Common myeloid progenitor, CD34-positive (primary cell): ENCODE measurements around the gene CEND1.
A peak's percentile ranks its signal among the peaks of the same experiment; 100 is the strongest.

Experiments
- CTCF ChIA-PET: fragments of 350-600 bp; sonication (Branson Sonifier 250); formaldehyde crosslinking; loops from one replicate; lab custom pipeline; 2021; ENCODE audit warnings: antibody characterized with exemption; lab: Charles Lee
- POLR2A ChIA-PET: fragments of 350-600 bp; sonication (Branson Sonifier 250); formaldehyde crosslinking; loops from one replicate; lab custom pipeline; 2021; ENCODE audit warnings: antibody characterized with exemption; lab: Charles Lee
- DNase-seq, 3 donors: peaks; one replicate each; pipeline versions ENCODE4 v3.0.0 to v3.0.0-alpha.2; 2013
- H3K27ac ChIP-seq, 2 experiments: 1 replicate in 1 of 2; 2 replicates in 1 of 2; pipeline ENCODE4 v1.7.0; 2013; ENCODE audit warnings: inconsistent platforms in 2 of 2, low read length in 2 of 2, mild to moderate bottlenecking in 2 of 2, low read depth in 1 of 2, moderate library complexity in 1 of 2; ENCODE audit not compliant: severe bottlenecking in 2 of 2, insufficient read depth in 1 of 2, poor library complexity in 1 of 2
- H3K27me3 ChIP-seq, 5 experiments: replicated peaks in 2 of 5; 1 replicate in 3 of 5; 2 replicates in 2 of 5; pipeline versions ENCODE4 v1.6.1 to v1.7.0; 2013; ENCODE audit warnings: low read length in 4 of 5, mild to moderate bottlenecking in 2 of 5, moderate library complexity in 2 of 5, inconsistent platforms in 1 of 5; ENCODE audit not compliant: insufficient read depth in 5 of 5, control insufficient read depth in 4 of 5
- H3K36me3 ChIP-seq, 4 experiments: 1 replicate in 2 of 4; 2 replicates in 2 of 4; pipeline versions ENCODE4 v1.6.1 to v1.7.0; 2013; ENCODE audit warnings: low read length in 3 of 4, control low read depth in 1 of 4, mild to moderate bottlenecking in 1 of 4; ENCODE audit not compliant: control insufficient read depth in 4 of 4, insufficient read depth in 4 of 4
- H3K4me1 ChIP-seq, 4 experiments: 1 replicate in 3 of 4; 2 replicates in 1 of 4; pipeline versions ENCODE4 v1.6.1 to v1.7.1; 2013; ENCODE audit warnings: low read length in 3 of 4, mild to moderate bottlenecking in 3 of 4, control low read depth in 1 of 4, inconsistent platforms in 1 of 4, moderate library complexity in 1 of 4; ENCODE audit not compliant: control insufficient read depth in 4 of 4, insufficient read depth in 4 of 4; ENCODE audit errors: control extremely low read depth in 1 of 4
- H3K4me3 ChIP-seq, 7 experiments: 1 replicate in 4 of 7; 2 replicates in 3 of 7; pipeline versions ENCODE4 v1.5.1 to v1.7.0; 2013; ENCODE audit warnings: mild to moderate bottlenecking in 7 of 7, low read length in 6 of 7, moderate library complexity in 6 of 7, inconsistent platforms in 2 of 7, low read depth in 2 of 7, control low read depth in 1 of 7; ENCODE audit not compliant: insufficient read depth in 4 of 7, control insufficient read depth in 1 of 7; ENCODE audit errors: extremely low read depth in 1 of 7
- H3K9me3 ChIP-seq, 5 experiments: 1 replicate in 4 of 5; 2 replicates in 1 of 5; pipeline versions ENCODE4 v1.6.1 to v1.7.1; 2013; ENCODE audit warnings: low read length in 4 of 5, mild to moderate bottlenecking in 2 of 5, inconsistent platforms in 1 of 5, low read depth in 1 of 5, moderate library complexity in 1 of 5; ENCODE audit not compliant: control insufficient read depth in 4 of 5, insufficient read depth in 2 of 5; ENCODE audit errors: control extremely low read depth in 1 of 5
- WGBS: methylation state at CpG from one replicate; pipeline ENCODE4 v1.1.5; 2013; ENCODE audit not compliant: insufficient coverage; 5-methylcytosine and 5-hydroxymethylcytosine counted together

CEND1 gene

DNA sequence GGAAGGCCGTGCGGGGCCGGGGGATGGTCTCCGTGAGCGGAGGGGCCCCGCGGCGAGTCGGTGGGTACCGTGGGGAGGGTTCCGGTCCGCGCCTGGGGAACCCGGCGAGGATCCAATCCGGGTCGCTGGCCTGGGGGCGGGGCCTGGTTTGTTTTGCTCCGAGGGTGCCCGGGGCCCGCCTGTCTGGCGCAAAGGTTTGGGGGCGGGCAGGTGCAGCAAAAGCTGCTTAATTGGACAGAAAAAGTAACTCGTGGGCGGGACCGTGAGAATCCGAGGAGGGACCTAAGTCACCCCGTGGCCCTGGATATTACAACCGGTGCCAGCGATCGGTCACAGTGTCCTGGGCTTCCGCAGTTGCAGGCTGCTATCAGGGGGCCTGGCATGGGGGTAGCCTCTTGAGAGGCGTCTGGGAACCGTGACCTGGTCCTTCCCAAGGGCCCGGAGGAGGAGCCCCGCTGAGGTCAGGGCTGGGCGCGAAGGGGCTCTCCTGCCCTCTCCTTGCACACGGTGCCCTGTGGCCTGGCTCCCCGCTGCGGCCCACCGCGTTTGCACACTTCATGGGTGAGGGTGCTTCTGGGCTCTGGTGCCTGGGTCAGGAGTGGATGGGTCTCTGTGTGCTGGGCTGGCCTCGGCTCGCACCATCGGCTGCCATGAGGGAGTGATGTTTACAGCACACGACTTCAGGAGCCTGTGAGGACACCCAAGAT is 30.2 kb upstream of the CEND1 start:
- H3K36me3 ChIP-seq: peaks cover 0 to 29% (median 15%) of the 10 kb centered on the region in 4 experiments
- peak overlapping the region; percentile 65 to 87 (median 81) for H3K4me3 ChIP-seq
- no peaks in the 10 kb centered on the region for H3K9me3 ChIP-seq
- H3K4me1 ChIP-seq: peaks cover 0 to 34% (median 33%) of the 10 kb centered on the region in 4 experiments
- peak; percentile 93 to 97 (median 97) for DNase-seq
- POLR2A ChIA-PET: interaction anchor here (0.6 to 2.7 kb wide), 9 partner anchors 8 to 93 kb away, joined by 3 to 17 read pairs (median 7); partner anchors contain the start of genes CD151, CRACR2B, POLR2L and RPLP2
- peak overlapping the region; percentile 70 to 85 for H3K27ac ChIP-seq
- H3K27me3 ChIP-seq: no peaks in the 10 kb centered on the region
- 4% methylated on average over 46 of the region's 47 CpGs for WGBS
- CTCF ChIA-PET: interaction anchor here (0.6 to 3.4 kb wide), 7 partner anchors 8 to 21 kb away, joined by 3 to 15 read pairs (median 5); partner anchors contain the start of gene RPLP2

DNA sequence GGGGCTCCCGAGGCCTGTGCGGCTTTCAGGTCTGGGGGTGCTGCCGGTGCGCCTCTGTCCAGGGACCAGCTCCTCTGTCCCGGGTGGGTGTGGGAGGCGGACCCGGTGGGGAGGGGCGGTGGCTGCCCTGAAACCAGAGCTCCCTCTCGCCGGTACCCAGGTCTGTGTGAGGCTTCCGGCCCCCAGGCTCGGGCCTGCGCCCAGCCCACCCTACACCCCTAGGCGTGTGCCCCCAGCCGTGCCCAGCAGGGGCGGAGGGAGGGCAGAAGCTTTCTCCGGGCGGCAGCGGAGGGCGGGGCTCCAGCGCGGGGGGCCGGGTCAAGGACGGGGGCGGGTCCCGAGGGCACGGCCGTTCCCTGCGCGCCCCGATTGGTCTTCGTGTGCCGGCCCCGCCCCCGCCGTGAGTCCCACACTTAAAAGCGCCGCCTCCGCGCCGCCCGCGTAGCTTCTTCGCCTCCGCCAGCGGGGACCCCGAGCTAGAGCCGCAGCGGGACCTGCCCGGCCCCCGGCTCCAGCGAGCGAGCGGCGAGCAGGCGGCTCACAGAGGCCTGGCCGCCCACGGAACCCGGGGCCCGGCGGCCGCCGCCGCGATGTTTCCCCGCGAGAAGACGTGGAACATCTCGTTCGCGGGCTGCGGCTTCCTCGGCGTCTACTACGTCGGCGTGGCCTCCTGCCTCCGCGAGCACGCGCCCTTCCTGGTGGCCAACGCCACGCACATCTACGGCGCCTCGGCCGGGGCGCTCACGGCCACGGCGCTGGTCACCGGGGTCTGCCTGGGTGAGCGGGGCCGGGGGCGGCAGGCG is 29.4 kb upstream of the CEND1 start:
- H3K36me3 ChIP-seq: peaks cover 0 to 22% (median 12%) of the 10 kb centered on the region in 4 experiments
- no peaks in the 10 kb centered on the region for H3K9me3 ChIP-seq
- peak; percentile 86 to 94 (median 92) for DNase-seq
- POLR2A ChIA-PET: interaction anchor here (0.6 to 2.7 kb wide), 9 partner anchors 9 to 93 kb away, joined by 3 to 17 read pairs (median 7); partner anchors contain the start of genes CD151, CRACR2B, POLR2L and RPLP2
- CTCF ChIA-PET: interaction anchor here (0.6 to 3.3 kb wide), 10 partner anchors 8 to 254 kb away, joined by 3 to 15 read pairs (median 4); partner anchors contain the start of genes PIDD1, RPLP2 and TSPAN4
- peak overlapping the region; percentile 65 to 87 (median 81) for H3K4me3 ChIP-seq
- peak overlapping the region; percentile 70 to 85 for H3K27ac ChIP-seq
- no peaks in the 10 kb centered on the region for H3K27me3 ChIP-seq
- peaks cover 0 to 34% (median 33%) of the 10 kb centered on the region in 4 experiments for H3K4me1 ChIP-seq
- WGBS: 0% methylated on average over 80 of the region's 96 CpGs

DNA sequence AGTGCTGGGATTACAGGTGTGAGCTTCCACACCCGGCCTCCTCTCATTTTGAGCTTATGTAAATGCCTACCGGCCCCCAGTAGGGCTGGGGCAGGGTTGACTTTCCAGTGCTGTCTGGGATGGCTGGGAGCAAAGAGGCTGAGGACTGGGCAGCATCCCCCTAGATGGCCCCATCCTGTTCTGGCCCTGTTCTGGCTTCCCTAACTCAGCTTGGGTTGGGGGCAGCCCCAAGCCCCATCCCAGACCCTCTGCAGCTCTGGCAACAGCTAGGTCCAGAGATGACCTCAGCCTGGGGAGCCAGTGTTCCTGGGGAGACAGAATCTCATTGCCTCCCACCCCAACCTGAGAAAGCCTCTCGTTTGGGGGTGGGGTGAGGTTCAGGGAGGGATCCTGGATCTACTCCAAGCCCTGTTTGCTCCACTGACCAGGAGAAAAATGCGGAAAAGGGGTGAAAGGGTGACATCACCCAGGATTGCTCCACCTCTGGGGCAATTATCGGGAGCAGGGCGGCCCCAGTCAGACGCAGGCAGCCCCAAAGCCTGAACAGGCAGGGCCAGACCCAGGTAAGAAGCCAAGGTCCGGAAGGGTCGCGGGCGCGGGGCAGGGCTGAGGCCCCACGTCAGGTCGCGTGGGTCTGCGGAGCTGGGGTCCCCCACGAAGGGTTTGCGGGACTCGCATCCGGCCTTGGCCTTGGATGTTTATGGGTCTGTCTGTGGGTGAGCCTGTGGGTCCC is 28.7 kb upstream of the CEND1 start, which contains the start of gene PNPLA2:
PNPLA2 (plus strand) TSS at position 519 of the 733 bp plus-strand sequence. CDS start 805 bp downstream, outside the sequence.
- DNase-seq: no peak
- Histone ChIP-seq H3K27me3 (no peaks in the 10 kb centered on the region), H3K9me3 (no peaks in the 10 kb centered on the region), H3K36me3 (peaks cover 0 to 19% (median 10%) of the 10 kb centered on the region in 4 experiments), H3K27ac (peak within 1 kb of the TSS; percentile 70 to 85), H3K4me1 (peaks cover 0 to 34% (median 33%) of the 10 kb centered on the region in 4 experiments), H3K4me3 (peak within 1 kb of the TSS; percentile 65 to 87 (median 81))
- WGBS: 31% methylated on average over 17 of the region's 20 CpGs
- ChIA-PET CTCF (interaction anchor here (1.2 to 3.3 kb wide), 9 partner anchors 9 to 25 kb away, joined by 3 to 15 read pairs (median 5); partner anchors contain the start of genes CD151, PIDD1, RPLP2 and TSPAN4), POLR2A (interaction anchor here (1.3 to 2.7 kb wide), 6 partner anchors 9 to 24 kb away, joined by 6 to 17 read pairs (median 8); partner anchors contain the start of genes CRACR2B, POLR2L, RPLP2 and TSPAN4)

DNA sequence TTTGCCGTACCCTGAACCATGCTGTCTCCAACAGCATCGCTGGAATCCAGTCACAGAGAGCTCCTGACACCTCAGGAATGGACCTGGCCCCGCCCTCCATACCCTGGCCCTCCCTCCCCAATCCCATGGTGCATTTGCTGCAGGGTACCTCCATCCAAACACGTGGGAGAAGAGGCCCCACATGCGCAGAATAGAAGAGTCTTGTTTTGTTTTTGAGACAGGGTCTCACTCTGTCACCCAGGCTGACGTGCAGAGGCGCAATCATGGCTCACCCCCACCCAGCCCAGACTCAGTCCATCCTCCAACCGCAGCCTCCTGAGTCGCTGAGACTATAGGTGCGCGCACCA is 26.5 kb upstream of the CEND1 start:
- ChIA-PET CTCF (no interaction called here), POLR2A (no interaction called here)
- WGBS: 90% methylated on average over 4 of the region's 11 CpGs
- Histone ChIP-seq H3K9me3 (no peaks in the 10 kb centered on the region), H3K36me3 (peaks cover 2 to 31% (median 27%) of the 10 kb centered on the region in 4 experiments), H3K27ac (no peak overlapping the region), H3K4me3 (no peak overlapping the region), H3K4me1 (peaks cover 1 to 29% (median 25%) of the 10 kb centered on the region in 4 experiments), H3K27me3 (no peaks in the 10 kb centered on the region)
- DNase-seq: no peak

DNA sequence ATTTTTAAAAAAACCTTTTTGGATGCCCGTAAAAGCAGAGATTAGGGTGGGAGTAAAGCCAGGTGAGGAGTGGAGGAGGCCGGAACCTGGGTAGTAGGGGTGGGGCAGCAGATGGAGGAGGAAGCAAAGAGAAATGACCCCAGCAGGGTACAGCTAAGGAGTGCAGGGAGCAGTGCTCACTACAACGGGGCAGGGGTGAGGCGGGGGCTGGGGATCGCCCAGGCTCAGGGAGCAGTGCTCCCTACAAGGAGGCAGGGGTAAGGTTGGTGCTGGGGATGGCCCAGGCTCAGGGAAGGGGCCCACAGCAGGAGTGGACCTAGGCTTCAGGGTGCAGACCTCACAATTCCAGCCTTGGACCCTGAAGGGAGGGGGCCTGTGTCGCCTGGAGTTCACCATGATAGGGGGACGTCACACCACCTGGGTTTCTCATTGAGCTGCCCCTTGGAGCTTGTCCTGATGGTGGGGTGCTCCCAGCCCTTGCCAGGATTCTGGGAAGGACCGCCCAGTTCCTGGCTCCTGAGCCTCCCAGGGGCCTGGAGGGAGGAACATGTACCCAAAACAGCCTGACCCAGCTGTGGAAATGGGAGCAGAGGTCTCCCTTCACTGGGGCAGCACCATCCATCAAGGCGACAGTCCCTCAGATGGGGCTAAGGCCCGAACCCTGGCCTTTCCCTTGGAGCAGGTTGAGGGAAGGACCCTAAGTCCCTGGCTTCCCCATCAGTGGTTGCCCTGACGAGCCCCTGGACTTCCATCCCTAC is 26.0 kb upstream of the CEND1 start:
- ChIA-PET CTCF (no interaction called here), POLR2A (no interaction called here)
- no peaks in the 10 kb centered on the region for H3K27me3 ChIP-seq
- peaks cover 5 to 36% (median 29%) of the 10 kb centered on the region in 4 experiments for H3K36me3 ChIP-seq
- no peak overlapping the region for H3K27ac ChIP-seq
- no peak for DNase-seq
- 99% methylated on average over 8 of the region's 11 CpGs for WGBS
- no peak overlapping the region for H3K4me3 ChIP-seq
- peaks cover 6 to 29% (median 24%) of the 10 kb centered on the region in 4 experiments for H3K4me1 ChIP-seq
- no peaks in the 10 kb centered on the region for H3K9me3 ChIP-seq
